Chondrocyte (in vitro differentiated cells): Measurements from ENCODE around the gene ERC1. TPM values are rescaled to one million over a fixed set of nuclear protein-coding genes. Genes with fewer than 3 reads are reported as not detected.

ENCODE experiments used
- DNase-seq: peaks from one replicate; pipeline ENCODE4 v3.0.0; 2021; ENCODE audit warnings: mixed read lengths, low spot score
- H3K27ac Mint-ChIP-seq: one replicate; pipeline ENCODE4 v1.8.0; 2021; ENCODE audit warnings: mild to moderate bottlenecking, moderate library complexity, mixed read lengths; ENCODE audit not compliant: unreplicated experiment
- H3K27me3 Mint-ChIP-seq: 2 replicates; pipeline ENCODE4 v1.8.0; 2021; ENCODE audit warnings: low read depth, mixed read lengths
- H3K36me3 Mint-ChIP-seq: 2 replicates; pipeline ENCODE4 v1.8.0; 2021; ENCODE audit warnings: low read depth, mixed read lengths
- H3K4me1 Mint-ChIP-seq: 2 replicates; pipeline ENCODE4 v1.8.0; 2021; ENCODE audit warnings: low read depth, mild to moderate bottlenecking, mixed read lengths
- H3K4me3 Mint-ChIP-seq: one replicate; pipeline ENCODE4 v1.8.0; 2021; ENCODE audit warnings: mild to moderate bottlenecking, moderate library complexity, mixed read lengths; ENCODE audit not compliant: unreplicated experiment
- H3K9me3 Mint-ChIP-seq: 2 replicates; pipeline ENCODE4 v1.8.0; 2021; ENCODE audit warnings: low read depth, mixed read lengths
- CTCF ChIP-seq: fragments of 200-600 bp; sonication (generic); IDR thresholded peaks from 2 replicates; pipeline ENCODE4 v1.5.0; 2021; ENCODE audit warnings: antibody characterized with exemption, mild to moderate bottlenecking, moderate library complexity
- total RNA-seq: library from RNA; stranded (reverse); gene quantifications from 3 replicates; pipeline ENCODE4 v1.2.1, GENCODE V29; 2021

ERC1 gene
- total RNA-seq, 1 donor from 2014 or later, result 79.3 TPM

DNA sequence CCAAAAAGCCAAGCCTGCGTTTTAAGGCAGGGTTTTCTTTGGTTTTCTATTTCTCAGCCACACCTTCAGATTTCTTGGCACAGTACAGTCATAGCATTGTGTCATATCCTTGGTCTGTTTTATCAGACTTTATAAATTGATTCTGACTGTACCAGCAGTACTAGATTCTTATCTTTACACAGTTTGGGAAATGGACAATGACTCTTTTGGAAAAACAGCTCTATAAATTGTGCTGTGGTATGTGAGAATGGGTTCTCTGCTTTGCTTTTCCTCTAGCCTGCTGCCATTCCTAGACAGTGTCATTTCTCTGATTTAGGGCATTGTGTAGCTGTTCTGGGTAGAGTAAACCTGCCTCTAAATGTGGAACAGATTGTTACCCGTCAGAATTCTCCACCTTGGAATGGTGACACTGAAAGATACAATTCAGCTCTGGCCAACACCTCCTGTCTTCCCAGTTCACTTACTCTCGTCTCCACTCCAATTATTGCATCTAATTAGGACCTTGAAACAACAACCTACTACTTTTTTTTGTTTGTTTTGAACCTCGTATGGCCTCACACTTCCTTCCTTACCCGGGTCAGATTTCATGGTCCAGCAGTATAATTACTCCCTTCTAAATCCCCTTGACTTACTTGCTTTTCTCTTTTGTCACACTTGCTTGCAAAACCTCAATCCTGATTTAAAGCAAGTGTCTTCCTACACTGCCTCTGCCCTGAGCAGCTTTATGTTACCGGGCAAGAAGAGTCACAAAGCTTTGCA lies 226.3 kb downstream of the ERC1 start:
- Mint-ChIP-seq H3K27me3 (no peaks in the 10 kb centered on the region), H3K36me3 (no peaks in the 10 kb centered on the region), H3K4me1 (peaks cover 15% of the 10 kb centered on the region), H3K9me3 (no peaks in the 10 kb centered on the region), H3K27ac (no peak overlapping the region), H3K4me3 (no peak overlapping the region)
- TF ChIP-seq CTCF, result no peak
- no peak for DNase-seq

- TF ChIP-seq CTCF, result no peak
- H3K27me3 Mint-ChIP-seq, result no peaks in the 10 kb centered on the region
- H3K27ac Mint-ChIP-seq, result no peak overlapping the region
- DNase-seq, result no peak
- H3K36me3 Mint-ChIP-seq, result no peaks in the 10 kb centered on the region
- peaks cover 16% of the 10 kb centered on the region for H3K4me1 Mint-ChIP-seq
- H3K9me3 Mint-ChIP-seq, result no peaks in the 10 kb centered on the region
- H3K4me3 Mint-ChIP-seq, result no peak overlapping the region
Measured at GRCh38 chr12:1218369-1218768, 227.3 kb downstream of the ERC1 start.

GRCh38 chr12:1220127-1221092 lies 229.4 kb downstream of the ERC1 start:
- Mint-ChIP-seq H3K4me3 (no peak overlapping the region), H3K36me3 (no peaks in the 10 kb centered on the region), H3K27ac (no peak overlapping the region), H3K27me3 (no peaks in the 10 kb centered on the region), H3K4me1 (peaks cover 18% of the 10 kb centered on the region), H3K9me3 (no peaks in the 10 kb centered on the region)
- TF ChIP-seq CTCF, result no peak
- DNase-seq, result no peak

DNA sequence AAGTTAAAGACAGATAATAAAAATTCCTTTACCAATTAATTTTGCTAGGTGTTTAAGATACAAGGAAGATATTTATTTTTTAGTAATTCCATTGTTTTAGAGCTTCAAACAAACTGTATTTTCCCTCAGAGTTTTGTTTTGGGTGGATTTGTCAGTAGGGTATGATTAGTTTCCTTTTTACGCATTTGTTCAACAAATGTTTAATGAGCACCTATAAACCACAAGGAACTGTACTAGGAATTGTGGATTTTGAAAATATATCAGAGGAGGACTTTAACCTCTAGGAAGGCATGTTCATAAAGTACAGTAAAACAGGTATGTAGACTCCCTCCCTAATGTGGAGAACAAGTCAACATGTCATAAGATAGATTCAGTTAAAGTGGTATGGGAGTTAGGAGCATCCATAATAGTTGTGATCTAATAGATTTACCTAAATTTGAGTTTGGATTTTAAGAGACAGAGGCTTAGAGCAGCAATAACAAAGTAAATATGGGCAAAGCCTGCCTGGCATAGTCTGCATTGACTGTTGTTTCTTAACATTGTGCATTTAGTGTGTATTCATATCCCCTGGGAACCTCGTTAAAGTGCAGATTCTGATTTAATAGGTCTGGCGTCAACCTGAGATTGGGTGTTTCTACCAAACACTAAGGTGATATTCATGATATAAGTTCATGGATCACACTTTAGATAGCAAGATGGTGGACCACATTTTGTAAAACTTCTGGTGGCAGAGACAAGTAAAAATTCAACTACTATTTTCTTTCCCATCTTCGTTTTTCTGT lies 232.0 kb downstream of the ERC1 start:
- no peak overlapping the region for H3K4me3 Mint-ChIP-seq

More for the DNA sequence above, 232.0 kb downstream of the ERC1 start:
- Mint-ChIP-seq H3K27me3 (no peaks in the 10 kb centered on the region), H3K36me3 (peaks cover 4% of the 10 kb centered on the region), H3K27ac (no peak overlapping the region), H3K9me3 (no peaks in the 10 kb centered on the region), H3K4me1 (peaks cover 15% of the 10 kb centered on the region)
- DNase-seq, result no peak
- no peak for TF ChIP-seq CTCF
